Urinary bladder (tissue), 4 donors: Measurements from ENCODE around the gene TPPP. TPM values are rescaled to one million over a fixed set of nuclear protein-coding genes. Genes with fewer than 3 reads are reported as not detected.
A peak's percentile ranks its signal among the peaks of the same experiment; 100 is the strongest.
"Not testable (repeated sequence)": the region's sequence is repeated elsewhere in the genome, so short reads cannot be mapped to it uniquely, and the experiment has no call there.

Experiments used
- DNase-seq: peaks from one replicate; pipeline ENCODE4 v3.0.0-alpha.2; 2015; ENCODE audit errors: extremely low spot score
- H3K27ac ChIP-seq: one replicate; pipeline ENCODE4 v1.5.1; 2013; ENCODE audit warnings: low read depth, mild to moderate bottlenecking, moderate library complexity
- H3K36me3 ChIP-seq: one replicate; pipeline ENCODE4 v1.6.1; 2013; ENCODE audit warnings: mild to moderate bottlenecking, moderate library complexity; ENCODE audit not compliant: insufficient read depth
- H3K4me1 ChIP-seq: one replicate; pipeline ENCODE4 v1.6.1; 2013; ENCODE audit warnings: mild to moderate bottlenecking, moderate library complexity; ENCODE audit not compliant: insufficient read depth
- H3K4me3 ChIP-seq: one replicate; pipeline ENCODE4 v1.5.1; 2013; ENCODE audit warnings: low read depth, low read length
- WGBS: extraction: QIAGEN DNeasy Blood & Tissue Kit; methylation state at CpG from one replicate; pipeline ENCODE4 v1.1.7; 2013; 5-methylcytosine and 5-hydroxymethylcytosine counted together
- polyA plus RNA-seq: library from polyadenylated mRNA; stranded (reverse); fragments of 200-250 nt; gene quantifications from one replicate; pipeline ENCODE4 v1.2.3, GENCODE V29; 2013
- total RNA-seq: library from RNA; depleted of rRNA; stranded (reverse); fragments of >200 nt; gene quantifications from one replicate; pipeline ENCODE4 v1.2.3, GENCODE V29; 2014
- donor health status: healthy with polysubstance abuse.
- donor health status: healthy.

TPPP gene
- 4.1 TPM for total RNA-seq
- 17.5 TPM for polyA plus RNA-seq

DNA sequence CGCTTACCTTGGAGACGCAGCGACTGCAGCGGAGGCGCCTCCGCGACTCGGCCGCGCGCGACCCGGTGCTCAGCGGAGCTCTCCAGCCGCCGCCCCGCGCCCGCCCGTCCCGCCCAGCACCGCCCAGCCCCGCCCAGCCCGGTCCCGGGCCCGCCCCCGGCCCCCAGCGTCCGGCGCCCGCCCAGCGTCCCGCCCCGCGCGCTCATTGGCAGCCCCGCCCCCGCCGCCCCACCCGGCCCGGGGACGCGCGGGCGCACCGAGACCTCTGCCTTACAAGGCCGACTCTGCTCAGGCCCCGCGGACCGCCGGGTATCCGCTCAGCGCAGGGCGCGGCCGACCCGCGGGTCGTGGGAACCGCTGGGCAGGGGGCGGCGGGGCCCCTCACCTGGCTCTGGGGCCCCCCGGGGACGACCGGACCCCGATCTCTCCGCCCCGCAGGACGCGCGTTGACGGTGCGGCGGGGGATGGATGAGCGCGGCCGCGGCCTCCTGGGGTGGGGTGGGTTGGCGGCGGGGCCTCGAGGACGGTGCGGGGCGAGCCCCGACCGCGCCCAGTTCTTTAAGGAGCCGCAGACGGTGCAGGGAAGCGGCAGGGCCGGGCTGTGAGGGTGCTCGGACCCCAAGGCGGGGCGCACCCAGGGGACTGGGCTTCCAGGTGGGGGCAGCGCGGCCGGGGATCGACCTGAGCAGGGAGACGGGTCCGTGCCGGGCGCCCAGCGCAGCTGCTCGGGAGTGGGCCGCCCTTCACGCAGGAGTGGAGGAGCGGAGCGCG lies at the start of gene TPPP:
Gene TPPP (minus strand): TSS at position 82 of the 771 bp plus-strand sequence. CDS start 15,292 bp downstream, outside the sequence.
- H3K4me1 ChIP-seq, H3K36me3 ChIP-seq, DNase-seq: not testable (repeated sequence)
- Histone ChIP-seq H3K4me3 (peak within 1 kb of the TSS; percentile 68), H3K27ac (peak within 1 kb of the TSS; percentile 23)
- WGBS: under 1% methylated on average over 88 of the region's 109 CpGs

DNA sequence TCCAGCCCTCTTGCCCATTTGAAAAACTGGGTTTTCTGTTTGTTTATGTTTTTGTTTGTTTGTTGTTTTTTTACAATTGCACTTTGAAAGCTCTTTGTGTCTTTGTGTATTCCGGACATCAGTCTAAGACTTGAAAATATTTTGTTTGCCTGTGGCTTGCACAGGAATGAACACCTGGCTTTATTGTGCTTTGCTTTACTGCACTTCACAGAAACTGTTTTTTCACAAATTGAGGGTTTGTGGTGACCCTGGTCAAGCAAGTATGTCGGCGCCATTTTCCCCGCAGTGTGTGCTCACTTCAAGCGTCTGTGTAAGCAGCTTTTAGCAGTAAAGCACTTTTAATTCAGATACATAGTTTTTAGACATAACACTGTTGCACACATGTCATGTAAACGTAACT lies 49.1 kb upstream of the TPPP start:
- H3K36me3 ChIP-seq, H3K4me3 ChIP-seq, H3K4me1 ChIP-seq, H3K27ac ChIP-seq, DNase-seq: not testable (repeated sequence)
- 80% methylated on average over 6 of the region's 6 CpGs for WGBS

DNA sequence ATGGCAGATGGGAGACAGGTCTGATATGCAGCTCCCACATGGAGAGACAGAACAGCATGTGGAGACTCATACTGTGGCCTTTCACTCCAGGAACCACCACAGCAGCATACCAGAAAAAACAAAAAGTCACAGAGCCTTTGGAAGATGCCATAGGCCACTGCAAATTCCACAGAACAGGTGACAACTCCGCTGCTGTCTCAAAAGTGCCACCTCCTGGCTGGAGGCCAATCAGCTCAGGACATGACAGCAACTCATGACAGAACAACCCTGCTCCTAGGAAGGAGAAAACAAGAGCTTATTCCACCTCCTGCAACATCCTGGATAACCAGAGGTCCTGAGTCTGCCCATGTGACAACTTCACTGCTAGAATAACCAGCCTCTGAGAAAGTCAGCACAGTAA lies 41.0 kb upstream of the TPPP start:
- not testable (repeated sequence) for H3K4me3 ChIP-seq, DNase-seq, H3K36me3 ChIP-seq, H3K27ac ChIP-seq, H3K4me1 ChIP-seq
- 88% methylated on average over 1 of the region's 1 CpG for WGBS

DNA sequence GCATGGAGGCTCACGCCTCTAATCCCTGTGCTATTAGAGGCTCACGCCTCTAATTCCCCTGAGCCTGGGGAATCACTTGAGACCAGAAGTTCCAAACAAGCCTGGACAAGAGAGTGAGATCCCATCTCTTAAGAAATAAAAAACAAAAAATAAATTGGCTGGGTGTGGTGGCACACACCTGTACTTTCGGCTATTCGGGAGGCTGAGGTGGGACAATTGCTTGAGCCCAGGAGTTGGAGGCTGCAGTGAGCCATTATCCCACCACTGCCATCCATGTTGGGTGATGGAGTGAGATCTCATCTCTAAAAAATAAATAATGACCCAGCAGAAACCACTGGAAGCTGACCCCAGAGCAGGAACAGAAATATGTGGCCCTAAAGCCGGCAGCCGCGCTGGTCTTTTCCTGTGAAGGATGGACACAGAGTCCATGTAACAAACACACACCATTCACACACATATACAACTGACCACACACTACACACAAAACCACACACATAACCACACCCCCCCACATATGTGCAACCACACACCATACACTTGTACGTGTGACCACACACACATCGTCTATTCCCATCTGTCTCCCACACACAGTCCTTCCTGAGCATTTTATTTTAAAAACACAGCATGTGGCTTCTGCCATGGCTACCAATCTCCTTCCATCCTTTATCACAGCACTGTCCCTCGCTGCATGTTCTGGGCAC lies 39.8 kb upstream of the TPPP start:
- H3K4me3 ChIP-seq, DNase-seq, H3K36me3 ChIP-seq, H3K27ac ChIP-seq, H3K4me1 ChIP-seq: not testable (repeated sequence)
- WGBS: 95% methylated on average over 10 of the region's 10 CpGs

DNA sequence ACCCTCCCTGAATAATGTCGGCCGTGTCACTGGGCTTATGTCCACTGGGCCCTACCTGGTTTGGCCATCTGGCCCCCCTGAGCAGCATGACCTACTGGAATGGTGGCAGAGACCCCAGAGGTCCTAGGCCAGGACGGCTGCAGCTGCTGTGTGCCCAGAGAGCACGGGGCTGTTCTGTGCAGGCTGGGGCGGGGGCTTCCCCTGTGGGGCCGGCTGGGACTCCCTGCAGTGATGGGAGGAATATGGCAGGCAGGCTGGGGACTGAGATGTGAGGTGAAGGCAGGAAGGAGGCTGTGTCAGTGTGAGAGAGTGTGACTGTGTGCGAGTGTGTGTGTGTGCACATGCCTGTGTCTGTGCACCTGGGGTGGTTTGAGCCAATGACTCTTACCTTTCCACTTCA lies 36.1 kb upstream of the TPPP start:
- WGBS: 84% methylated on average over 5 of the region's 7 CpGs
- not testable (repeated sequence) for H3K36me3 ChIP-seq, H3K27ac ChIP-seq, H3K4me1 ChIP-seq, DNase-seq, H3K4me3 ChIP-seq

DNA sequence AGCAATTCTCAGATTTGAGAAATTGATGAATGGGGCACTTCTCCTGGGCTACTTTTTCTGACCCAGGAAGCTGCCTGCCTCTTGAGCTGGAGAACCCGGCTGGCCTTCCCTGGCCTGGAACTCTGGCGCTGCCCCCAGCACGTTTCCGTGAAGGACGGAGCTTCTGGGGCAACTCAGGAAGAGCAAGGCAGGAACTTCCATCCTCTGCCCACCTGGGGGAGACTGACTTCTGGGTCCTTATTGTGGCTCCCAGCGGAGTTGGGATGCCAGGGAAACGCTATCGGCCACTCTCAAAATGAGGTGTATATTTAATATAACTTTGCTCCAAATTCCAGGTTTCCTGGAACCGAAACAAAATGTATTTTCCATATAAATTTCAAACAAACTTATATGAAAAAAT lies 33.9 kb upstream of the TPPP start:
- H3K36me3 ChIP-seq, H3K4me3 ChIP-seq, H3K4me1 ChIP-seq, DNase-seq, H3K27ac ChIP-seq: not testable (repeated sequence)
- WGBS: 42% methylated on average over 8 of the region's 9 CpGs

DNA sequence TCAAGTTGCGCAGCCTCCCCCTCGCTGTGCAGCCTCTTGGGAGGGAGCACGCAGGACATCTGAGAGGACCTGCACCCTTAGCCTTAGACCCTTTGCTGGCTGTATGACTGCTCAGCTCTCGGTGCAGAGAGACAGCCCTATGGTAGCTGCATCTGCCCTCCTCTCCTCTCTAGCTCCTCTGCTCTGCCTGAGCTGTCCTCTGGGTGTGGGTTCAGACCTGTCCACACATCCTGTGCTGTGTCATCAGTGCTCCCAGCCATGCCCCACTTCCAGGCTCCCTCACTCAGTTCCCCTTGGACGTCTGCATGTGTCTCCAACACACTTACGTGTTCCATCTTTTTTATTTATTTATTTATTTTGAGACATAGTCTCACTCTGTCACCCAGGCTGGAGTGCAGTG lies 30.7 kb upstream of the TPPP start:
- DNase-seq, H3K27ac ChIP-seq, H3K4me1 ChIP-seq, H3K4me3 ChIP-seq, H3K36me3 ChIP-seq: not testable (repeated sequence)
- 84% methylated on average over 3 of the region's 6 CpGs for WGBS

DNA sequence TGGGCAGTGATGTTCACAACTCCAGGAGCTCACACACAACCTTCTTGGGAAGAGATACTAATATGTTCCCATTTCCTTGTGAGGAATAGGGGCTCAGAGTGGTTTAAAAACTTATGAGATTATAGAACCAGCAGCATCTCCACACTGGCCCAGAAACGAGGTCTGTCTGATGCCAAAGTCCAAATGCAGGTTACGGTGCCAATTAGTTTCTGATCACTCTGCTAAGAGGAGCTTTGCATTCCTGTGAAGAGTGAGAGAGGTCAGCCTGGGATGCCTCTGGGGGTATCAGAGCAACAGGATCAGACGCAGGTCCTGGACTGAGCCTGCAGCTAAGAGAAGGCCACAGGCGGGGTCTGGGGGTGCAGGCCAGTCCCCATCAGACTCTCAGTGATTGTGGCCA lies 30.2 kb upstream of the TPPP start:
- WGBS: 80% methylated on average over 3 of the region's 4 CpGs
- not testable (repeated sequence) for H3K4me3 ChIP-seq, H3K36me3 ChIP-seq, H3K27ac ChIP-seq, H3K4me1 ChIP-seq, DNase-seq

DNA sequence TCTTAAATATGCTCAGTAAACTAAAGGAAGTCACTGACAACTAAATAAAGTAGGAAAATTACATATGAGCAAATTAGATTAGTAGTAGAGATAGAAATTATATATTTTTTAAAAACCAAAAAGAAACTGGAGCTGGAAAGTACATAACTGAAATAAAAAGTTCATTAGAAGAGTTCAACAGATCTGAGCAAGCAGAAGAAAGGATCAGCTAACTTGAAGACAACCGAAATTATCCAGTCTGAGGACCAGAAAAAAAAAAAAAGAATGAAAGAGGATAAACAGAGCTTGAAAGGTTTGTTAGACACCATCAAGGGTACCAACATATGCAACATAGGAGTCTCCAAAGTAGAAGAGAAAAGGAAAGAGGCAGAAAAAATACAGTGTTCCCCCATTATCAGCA lies 26.2 kb upstream of the TPPP start:
- not testable (repeated sequence) for DNase-seq, H3K4me3 ChIP-seq, H3K27ac ChIP-seq, H3K36me3 ChIP-seq, H3K4me1 ChIP-seq
- 83% methylated on average over 1 of the region's 1 CpG for WGBS

DNA sequence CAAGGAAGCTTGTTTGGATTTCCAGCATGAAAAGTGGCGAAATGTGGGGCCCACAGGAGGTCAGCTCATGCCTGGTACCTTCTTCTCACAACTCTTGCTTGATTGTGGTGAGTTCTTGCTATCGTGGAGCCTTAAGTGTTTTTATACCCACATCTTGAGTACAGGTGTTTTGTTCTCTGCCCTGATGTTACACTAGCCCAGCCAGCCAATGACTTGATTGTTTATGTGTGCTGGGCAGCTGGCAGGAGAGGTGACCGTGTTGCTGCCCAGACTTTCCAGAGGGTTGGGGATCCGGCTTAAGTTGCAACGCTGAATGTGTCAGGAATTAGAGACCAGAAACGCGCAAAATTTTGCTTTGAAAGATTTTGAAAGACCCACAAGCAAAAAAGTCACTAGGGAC lies 24.0 kb upstream of the TPPP start:
- H3K4me1 ChIP-seq: no peaks in the 10 kb centered on the region
- 66% methylated on average over 7 of the region's 7 CpGs for WGBS
- H3K36me3 ChIP-seq: no peaks in the 10 kb centered on the region
- DNase-seq: no peak
- no peak overlapping the region for H3K4me3 ChIP-seq
- no peak overlapping the region for H3K27ac ChIP-seq

DNA sequence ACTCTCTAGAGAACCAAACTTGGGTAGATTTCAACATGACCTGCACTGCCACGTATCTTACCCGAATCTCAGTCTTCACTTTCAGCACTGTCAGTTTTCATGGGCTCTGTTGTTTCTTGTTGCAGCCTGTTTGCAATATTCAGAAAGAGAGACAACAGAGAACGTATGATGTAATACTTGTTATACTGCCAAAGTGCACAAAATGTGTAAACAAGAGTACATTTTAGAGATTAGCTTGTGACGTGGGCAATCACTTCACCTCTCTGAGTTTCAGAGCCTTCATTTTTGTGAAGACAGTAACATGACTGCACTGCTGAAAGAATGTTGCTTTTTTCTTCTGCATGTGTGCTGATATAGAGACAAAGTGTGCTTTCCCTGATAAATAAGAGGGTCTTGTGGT lies 23.6 kb upstream of the TPPP start:
- not testable (repeated sequence) for H3K27ac ChIP-seq, DNase-seq, H3K4me1 ChIP-seq, H3K36me3 ChIP-seq, H3K4me3 ChIP-seq
- 46% methylated on average over 4 of the region's 4 CpGs for whole genome bisulfite sequencing

DNA sequence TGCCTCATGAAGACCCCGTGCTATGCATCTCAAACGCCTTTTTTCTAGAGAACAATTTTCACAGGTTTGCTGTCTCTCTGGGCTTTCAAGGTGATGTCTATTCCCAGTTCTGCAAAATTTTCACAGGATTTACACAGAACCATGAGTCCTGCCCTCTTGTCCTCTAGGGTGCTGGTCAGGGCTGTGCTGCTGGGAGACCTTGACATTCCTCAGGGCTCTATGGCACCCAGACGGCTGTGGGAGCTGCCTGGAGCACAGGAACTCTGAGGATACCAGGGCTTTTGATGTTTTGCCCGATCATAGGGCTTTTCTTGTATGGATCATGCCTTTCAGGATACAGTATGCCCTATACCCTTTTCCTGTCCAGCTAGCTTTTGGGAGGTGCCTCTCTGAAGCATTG lies 22.5 kb upstream of the TPPP start:
- WGBS: 91% methylated on average over 4 of the region's 4 CpGs
- H3K4me3 ChIP-seq, H3K36me3 ChIP-seq, H3K4me1 ChIP-seq, DNase-seq, H3K27ac ChIP-seq: not testable (repeated sequence)

DNA sequence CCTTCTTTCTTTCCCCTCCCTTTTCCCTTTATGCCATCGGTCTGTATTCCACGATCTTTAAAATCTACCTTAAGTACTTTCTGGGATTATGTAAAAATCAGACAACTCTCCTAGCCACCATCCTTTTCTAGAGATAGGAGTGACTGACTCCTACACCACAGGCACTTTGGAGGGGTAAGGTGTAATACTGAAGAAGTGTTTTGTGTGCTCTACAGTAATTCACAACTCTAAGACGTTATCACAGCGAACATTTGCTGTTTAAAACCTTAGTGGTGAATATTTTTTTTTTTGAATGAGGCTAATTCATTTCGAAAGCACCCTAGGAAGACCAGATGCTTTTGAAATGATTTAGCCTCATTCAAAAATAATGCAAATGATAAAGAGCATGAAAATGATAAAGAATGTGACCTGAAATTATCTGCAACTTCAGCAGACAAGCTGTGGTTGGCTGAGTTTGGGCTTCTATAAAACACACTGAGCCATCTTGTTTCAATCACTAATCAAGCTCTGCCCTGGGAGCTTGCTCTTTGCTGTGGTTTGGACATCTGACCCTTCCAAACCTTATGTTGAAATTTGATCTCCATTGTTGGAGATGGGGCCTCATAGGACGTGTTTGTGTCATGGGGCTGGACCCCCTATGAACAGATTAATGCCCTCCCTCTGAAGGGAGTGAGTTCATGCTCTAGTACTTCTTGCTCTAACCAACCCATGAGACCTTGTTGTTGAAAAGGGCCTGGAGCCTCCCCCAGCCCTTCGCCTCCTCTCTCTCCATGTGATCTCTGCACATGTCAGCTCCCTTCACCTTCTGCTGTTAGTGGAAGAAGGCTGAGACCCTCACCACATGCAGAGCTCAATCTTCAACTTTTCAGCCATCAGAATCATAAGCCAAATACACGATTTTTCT lies 21.3 kb upstream of the TPPP start:
- WGBS: 69% methylated on average over 8 of the region's 8 CpGs
- not testable (repeated sequence) for DNase-seq, H3K27ac ChIP-seq

More for the DNA sequence above, 21.3 kb upstream of the TPPP start:
- not testable (repeated sequence) for H3K4me1 ChIP-seq, H3K4me3 ChIP-seq, H3K36me3 ChIP-seq
